Panc1 (cell line): Measurements from ENCODE around the gene C16orf89. TPM values are rescaled to one million over a fixed set of nuclear protein-coding genes. Genes with fewer than 3 reads are reported as not detected.

Source experiments
- ATAC-seq: fragments of 200-7000 bp; cut with Tn5 transposase; 2 replicates; pipeline ENCODE4 v1.9.1; 2020; ENCODE audit warnings: mild to moderate bottlenecking, moderate library complexity
- BruUV-seq: library from RNA; stranded (reverse); fragments of 400-500 nt; replicated peaks from 2 replicates; lab custom pipeline; 2021; lab: Mats Ljungman, UMichigan
- CTCF ChIA-PET: fragments of 300-600 bp; sonication (Branson Sonifier 250); formaldehyde crosslinking; loops from one replicate; lab custom pipeline; 2022; ENCODE audit warnings: antibody characterized with exemption; lab: Charles Lee
- POLR2A ChIA-PET: fragments of 300-600 bp; sonication (Branson Sonifier 250); formaldehyde crosslinking; loops from one replicate; lab custom pipeline; 2022; ENCODE audit warnings: antibody characterized with exemption; lab: Charles Lee
- DNase-seq: peaks from one replicate; pipeline ENCODE4 v3.0.0-alpha.2; 2010; ENCODE audit warnings: low read depth, low spot score
- H3K27ac ChIP-seq: 2 replicates; pipeline ENCODE4 v1.5.1; 2011; ENCODE audit warnings: mild to moderate bottlenecking, low read length, inconsistent platforms
- H3K27me3 ChIP-seq: fragments of 200-500 bp; sonication (Bioruptor generic); 2 replicates; pipeline ENCODE4 v1.6.0; 2014; ENCODE audit warnings: low read length, inconsistent platforms; ENCODE audit not compliant: control insufficient read depth, insufficient read depth
- H3K36me3 ChIP-seq: fragments of 200-500 bp; sonication (Bioruptor generic); 2 replicates; pipeline ENCODE4 v1.5.1; 2014; ENCODE audit warnings: inconsistent platforms, mild to moderate bottlenecking, low read length, moderate library complexity; ENCODE audit not compliant: control insufficient read depth, insufficient read depth
- H3K4me1 ChIP-seq: 2 replicates; pipeline ENCODE4 v1.5.1; 2011; ENCODE audit warnings: inconsistent platforms, mild to moderate bottlenecking, low read length, moderate library complexity; ENCODE audit not compliant: control insufficient read depth, insufficient read depth
- H3K4me3 ChIP-seq, 2 experiments: 2 replicates each; pipeline ENCODE4 v1.5.1; 2011 to 2012; ENCODE audit warnings: low read depth in 2 of 2, low read length in 2 of 2, mild to moderate bottlenecking in 2 of 2, inconsistent platforms in 1 of 2, moderate library complexity in 1 of 2
- H3K9me3 ChIP-seq: fragments of 200-500 bp; sonication (Bioruptor generic); 2 replicates; pipeline ENCODE4 v1.5.1; 2014; ENCODE audit warnings: low read depth, mild to moderate bottlenecking, inconsistent platforms, low read length, moderate library complexity; ENCODE audit not compliant: control insufficient read depth, insufficient read depth
- CTCF ChIP-seq: fragments of 450-650 bp; IDR thresholded peaks from 2 replicates; pipeline ENCODE4 v1.5.1; 2017; ENCODE audit warnings: mild to moderate bottlenecking
- POLR2AphosphoS5 ChIP-seq: IDR thresholded peaks from 2 replicates; pipeline ENCODE4 v1.6.1; 2012; ENCODE audit warnings: mild to moderate bottlenecking, low read depth, low read length, moderate library complexity
- REST ChIP-seq, 2 experiments: IDR thresholded peaks; 2 replicates each; pipeline ENCODE4 v1.6.1; 2011 to 2012; ENCODE audit warnings: low read depth in 2 of 2, control low read depth in 1 of 2, low read length in 1 of 2, mild to moderate bottlenecking in 1 of 2, moderate library complexity in 1 of 2; ENCODE audit not compliant: insufficient read depth in 1 of 2
- SIN3A ChIP-seq: IDR thresholded peaks from 2 replicates; pipeline ENCODE4 v1.6.1; 2012; ENCODE audit warnings: low read depth, mild to moderate bottlenecking, low read length, moderate library complexity, borderline replicate concordance; ENCODE audit not compliant: insufficient read depth
- TCF7L2 ChIP-seq: IDR thresholded peaks from 2 replicates; pipeline ENCODE4 v1.6.1; 2011; ENCODE audit warnings: mild to moderate bottlenecking, low read depth, low read length, inconsistent platforms
- in situ Hi-C: cut with HindIII; loops from 2 replicates; pipeline ENCODE4 v1.10.0; 2016; ENCODE audit warnings: low sequenced_read_pairs, low pct_unique_long_range_greater_than_20kb
- intact Hi-C: fragments of 100-400 bp; cut with micrococcal nuclease; formaldehyde crosslinking; loops from one replicate; pipeline ENCODE4 v1.10.0; 2022; ENCODE audit not compliant: unreplicated experiment
- total RNA-seq: library from RNA; stranded (reverse); gene quantifications from one replicate; pipeline ENCODE4 v1.2.1, GENCODE V29; 2021; ENCODE audit not compliant: unreplicated experiment

C16orf89 gene
- total RNA-seq, 1 experiment from 2014 or later = not detected

- CTCF ChIA-PET = no interaction called here
- in situ Hi-C loops (no loop called here), intact Hi-C loops (no loop called here)
- Histone ChIP-seq H3K4me1 (peaks cover 9% of the 10 kb centered on the region), H3K36me3 (no peaks in the 10 kb centered on the region), H3K27ac (no peak overlapping the region), H3K9me3 (no peaks in the 10 kb centered on the region), H3K4me3 (no peak overlapping the region), H3K27me3 (no peaks in the 10 kb centered on the region)
- DNase-seq (no peak), ATAC-seq (no peak)
- no TSS peak for BruUV-seq
- TF ChIP-seq REST (IDR thresholded peaks at IDR 0.05; ENCODE audit: insufficient read depth in 1 of 2, low read depth in 2 of 2, low read length in 1 of 2) (no peak), SIN3A (no peak), POLR2AphosphoS5 (no peak), CTCF (no peak), TCF7L2 (no peak)
- POLR2A ChIA-PET = no interaction called here
These were observed 36.7 kb downstream of the C16orf89 start for GRCh38 chr16:5028950-5029475.

- no peak for ATAC-seq
- Histone ChIP-seq H3K36me3 (no peaks in the 10 kb centered on the region), H3K4me3 (no peak overlapping the region), H3K9me3 (no peaks in the 10 kb centered on the region), H3K4me1 (peaks cover 5% of the 10 kb centered on the region), H3K27me3 (no peaks in the 10 kb centered on the region), H3K27ac (no peak overlapping the region)
- CTCF ChIA-PET = no interaction called here
- TF ChIP-seq POLR2AphosphoS5 = no peak
- no peak for TF ChIP-seq SIN3A
- no peak for TF ChIP-seq REST (IDR thresholded peaks at IDR 0.05; ENCODE audit: insufficient read depth in 1 of 2, low read depth in 2 of 2, low read length in 1 of 2)
- no peak for TF ChIP-seq CTCF
- in situ Hi-C loops (no loop called here), intact Hi-C loops (no loop called here)
- no TSS peak for BruUV-seq
- POLR2A ChIA-PET = no interaction called here
- DNase-seq = no peak
These were observed 38.1 kb downstream of the C16orf89 start for GRCh38 chr16:5027575-5028235.
